AG09319 (cell line): ENCODE results near the gene CCR8.

Experiments used
- DNase-seq: peaks from one replicate; pipeline ENCODE4 v3.0.0-alpha.2; 2010; ENCODE audit warnings: low read depth; ENCODE audit errors: extremely low read depth
- TF ChIP-seq, protein P1 (sequence below): IDR thresholded peaks from 2 replicates; pipeline ENCODE4 v1.5.1; 2011; ENCODE audit warnings: low read depth, mild to moderate bottlenecking, inconsistent platforms, low read length, moderate library complexity

Gene CCR8

DNA sequence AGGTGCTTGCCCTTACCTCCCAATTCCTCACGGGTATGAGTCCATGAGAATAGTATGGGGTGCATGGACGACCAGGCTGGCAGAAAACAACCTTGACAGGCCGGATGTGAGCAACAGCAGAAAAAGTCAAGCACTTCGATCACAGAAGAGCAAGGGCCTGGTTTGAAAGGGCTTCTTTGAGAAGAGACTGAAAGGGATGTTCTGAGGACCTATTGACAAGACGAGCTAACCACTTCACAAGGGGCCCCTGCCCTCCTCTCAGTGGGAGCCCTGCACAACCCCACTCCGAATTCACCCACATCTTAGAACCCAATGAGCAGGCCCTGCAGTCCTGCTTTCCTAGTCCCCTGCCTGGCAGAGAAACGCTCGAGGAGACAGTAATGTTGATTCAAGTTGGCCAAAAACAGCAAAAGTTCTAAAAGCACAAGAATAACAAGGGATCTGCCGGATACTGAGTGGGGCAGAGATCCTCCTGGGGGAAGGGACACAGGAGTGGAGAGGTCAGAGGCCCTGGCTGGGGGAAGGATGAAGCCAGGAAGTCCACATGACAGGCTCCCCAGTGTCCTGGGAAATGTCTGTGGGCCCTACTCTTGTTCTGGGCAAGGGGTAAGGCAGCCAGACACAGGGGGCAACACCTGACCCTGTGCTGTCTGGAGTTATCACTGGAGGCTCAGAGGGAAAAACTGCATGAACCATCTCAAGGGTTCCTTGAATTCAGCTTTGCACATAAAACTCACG is 34.9 kb upstream of the CCR8 start:
- TF ChIP-seq, protein P1, sequence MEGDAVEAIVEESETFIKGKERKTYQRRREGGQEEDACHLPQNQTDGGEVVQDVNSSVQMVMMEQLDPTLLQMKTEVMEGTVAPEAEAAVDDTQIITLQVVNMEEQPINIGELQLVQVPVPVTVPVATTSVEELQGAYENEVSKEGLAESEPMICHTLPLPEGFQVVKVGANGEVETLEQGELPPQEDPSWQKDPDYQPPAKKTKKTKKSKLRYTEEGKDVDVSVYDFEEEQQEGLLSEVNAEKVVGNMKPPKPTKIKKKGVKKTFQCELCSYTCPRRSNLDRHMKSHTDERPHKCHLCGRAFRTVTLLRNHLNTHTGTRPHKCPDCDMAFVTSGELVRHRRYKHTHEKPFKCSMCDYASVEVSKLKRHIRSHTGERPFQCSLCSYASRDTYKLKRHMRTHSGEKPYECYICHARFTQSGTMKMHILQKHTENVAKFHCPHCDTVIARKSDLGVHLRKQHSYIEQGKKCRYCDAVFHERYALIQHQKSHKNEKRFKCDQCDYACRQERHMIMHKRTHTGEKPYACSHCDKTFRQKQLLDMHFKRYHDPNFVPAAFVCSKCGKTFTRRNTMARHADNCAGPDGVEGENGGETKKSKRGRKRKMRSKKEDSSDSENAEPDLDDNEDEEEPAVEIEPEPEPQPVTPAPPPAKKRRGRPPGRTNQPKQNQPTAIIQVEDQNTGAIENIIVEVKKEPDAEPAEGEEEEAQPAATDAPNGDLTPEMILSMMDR, result no peak
- no peak for DNase-seq

DNA sequence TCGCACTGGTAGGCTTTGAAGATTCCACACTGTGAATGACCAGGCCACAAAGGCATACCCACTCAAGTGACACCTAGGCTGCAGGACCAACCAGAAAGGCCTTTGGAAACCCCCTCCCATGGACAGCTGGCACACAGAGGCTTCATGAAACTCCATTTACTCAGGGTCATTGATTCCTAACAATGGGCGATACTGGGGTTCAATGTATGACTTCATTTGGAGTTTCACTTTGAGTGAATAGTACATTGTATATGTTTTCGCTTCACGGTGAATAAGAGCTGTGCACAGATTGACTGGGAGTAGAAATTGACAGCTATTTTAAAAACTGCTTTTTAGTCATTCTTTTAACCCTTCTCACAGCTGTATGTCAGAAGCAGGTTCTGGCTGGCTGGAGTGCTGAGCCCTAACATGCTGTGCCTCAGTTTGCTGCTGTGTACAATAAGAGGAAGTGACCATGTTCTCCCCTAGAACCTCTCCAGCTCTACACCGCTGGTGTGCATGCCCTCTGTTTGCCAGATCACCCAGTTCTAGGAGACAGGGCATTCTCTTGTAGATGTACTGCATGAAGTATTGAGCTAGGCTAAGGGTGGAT is 34.2 kb upstream of the CCR8 start:
- DNase-seq, result no peak
- TF ChIP-seq, protein P1, result no peak

- DNase-seq, result no peak
- TF ChIP-seq, protein P1, result no peak
Measured at GRCh38 chr3:39296197-39297077, 33.1 kb upstream of the CCR8 start.

- DNase-seq, result no peak
- TF ChIP-seq, protein P1, result no peak
Measured at GRCh38 chr3:39299279-39299678, 30.2 kb upstream of the CCR8 start.

- TF ChIP-seq, protein P1, result no peak
Measured at GRCh38 chr3:39302178-39302577, 27.3 kb upstream of the CCR8 start.

GRCh38 chr3:39313289-39313688 is 16.2 kb upstream of the CCR8 start:
- TF ChIP-seq, protein P1, result no peak
- DNase-seq, result no peak

More at GRCh38 chr3:39302178-39302577, 27.3 kb upstream of the CCR8 start:
- DNase-seq, result no peak
